ENCODE data around the gene DUS1L.

The DUS1L gene

DNA sequence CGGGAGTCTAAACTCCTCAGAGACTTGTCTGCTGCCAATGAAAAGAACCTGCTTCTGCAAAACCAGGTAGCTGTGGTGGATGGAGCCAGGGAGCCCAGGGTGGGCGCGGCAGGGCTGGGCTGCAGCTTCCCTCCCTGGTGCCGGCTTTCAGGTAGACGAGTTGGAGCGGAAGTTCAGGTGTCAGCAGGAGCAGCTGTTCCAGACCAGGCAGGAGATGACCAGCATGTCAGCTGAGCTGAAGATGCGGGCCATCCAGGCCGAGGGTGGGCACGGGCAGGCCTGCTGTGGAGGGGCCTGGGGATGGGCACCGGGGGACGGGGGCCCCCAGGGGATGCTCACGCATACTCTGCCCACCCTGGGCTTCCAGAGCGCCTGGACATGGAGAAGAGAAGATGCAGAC, 37.4 kb downstream of the DUS1L start:
- H3K4me3 ChIP-seq (ENCODE audit: low read depth, low read length): no peak overlapping the region
- no peak for DNase-seq (ENCODE audit: low read depth)
- TF ChIP-seq, protein P1, sequence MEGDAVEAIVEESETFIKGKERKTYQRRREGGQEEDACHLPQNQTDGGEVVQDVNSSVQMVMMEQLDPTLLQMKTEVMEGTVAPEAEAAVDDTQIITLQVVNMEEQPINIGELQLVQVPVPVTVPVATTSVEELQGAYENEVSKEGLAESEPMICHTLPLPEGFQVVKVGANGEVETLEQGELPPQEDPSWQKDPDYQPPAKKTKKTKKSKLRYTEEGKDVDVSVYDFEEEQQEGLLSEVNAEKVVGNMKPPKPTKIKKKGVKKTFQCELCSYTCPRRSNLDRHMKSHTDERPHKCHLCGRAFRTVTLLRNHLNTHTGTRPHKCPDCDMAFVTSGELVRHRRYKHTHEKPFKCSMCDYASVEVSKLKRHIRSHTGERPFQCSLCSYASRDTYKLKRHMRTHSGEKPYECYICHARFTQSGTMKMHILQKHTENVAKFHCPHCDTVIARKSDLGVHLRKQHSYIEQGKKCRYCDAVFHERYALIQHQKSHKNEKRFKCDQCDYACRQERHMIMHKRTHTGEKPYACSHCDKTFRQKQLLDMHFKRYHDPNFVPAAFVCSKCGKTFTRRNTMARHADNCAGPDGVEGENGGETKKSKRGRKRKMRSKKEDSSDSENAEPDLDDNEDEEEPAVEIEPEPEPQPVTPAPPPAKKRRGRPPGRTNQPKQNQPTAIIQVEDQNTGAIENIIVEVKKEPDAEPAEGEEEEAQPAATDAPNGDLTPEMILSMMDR (IDR thresholded peaks at IDR 0.05; ENCODE audit: insufficient read depth, low read depth, low read length, missing control alignments): no peak

DNA sequence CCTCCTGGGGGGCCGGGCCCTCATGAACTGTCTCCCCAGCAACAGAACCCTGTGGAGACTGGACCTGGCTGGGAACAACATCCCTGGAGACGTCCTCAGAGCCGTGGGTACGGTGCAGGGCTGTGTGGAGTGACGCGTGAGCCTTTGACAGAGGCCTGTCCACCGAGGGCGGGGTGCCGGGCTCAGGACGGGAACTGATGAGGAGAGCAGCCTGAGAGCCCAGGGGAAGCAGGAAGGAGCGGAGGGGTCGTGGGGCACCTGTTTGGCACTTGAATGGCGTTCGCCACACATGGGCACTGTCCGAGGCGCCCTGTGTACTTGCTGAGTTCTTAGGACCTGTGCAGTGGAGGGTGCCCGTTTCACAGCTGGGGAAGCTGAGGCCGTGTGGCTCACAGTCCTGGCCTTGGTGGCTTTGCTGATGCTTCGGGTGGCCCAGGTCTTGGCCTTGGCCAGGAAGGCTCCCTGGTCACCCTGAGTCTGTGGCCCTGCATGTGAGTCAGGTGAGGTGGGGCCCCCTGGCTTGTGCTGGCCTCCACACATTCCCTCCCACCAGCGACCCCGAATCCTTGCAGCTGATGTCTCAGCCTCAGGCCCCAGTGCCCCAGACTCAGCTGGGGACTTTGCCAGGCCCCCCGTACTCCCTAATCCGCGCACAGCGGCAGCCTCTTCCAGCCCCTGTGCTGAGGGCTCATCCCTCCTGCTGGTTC, 40.0 kb downstream of the DUS1L start:
- TF ChIP-seq, protein P1 (IDR thresholded peaks at IDR 0.05; ENCODE audit: insufficient read depth, low read depth, low read length, missing control alignments): no peak
- H3K4me3 ChIP-seq (ENCODE audit: low read depth, low read length): no peak overlapping the region
- no peak for DNase-seq (ENCODE audit: low read depth)

DNA sequence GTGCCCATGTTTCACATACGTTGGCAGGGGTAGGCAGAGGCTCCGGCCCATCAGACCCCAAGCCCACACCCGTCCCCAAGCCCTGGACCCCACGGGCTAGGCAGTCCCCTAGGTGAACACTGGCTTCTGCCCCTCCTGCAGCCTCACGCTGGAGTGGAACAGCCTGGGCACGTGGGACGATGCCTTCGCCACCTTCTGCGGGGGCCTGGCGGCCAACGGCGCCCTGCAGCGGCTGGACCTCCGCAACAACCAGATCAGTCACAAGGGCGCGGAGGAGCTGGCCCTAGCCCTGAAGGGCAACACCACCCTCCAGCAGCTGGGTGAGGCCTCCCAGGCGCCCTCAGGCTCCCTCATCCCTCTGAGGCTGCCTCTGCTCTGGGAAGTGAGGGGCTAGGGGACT, 40.7 kb downstream of the DUS1L start:
- TF ChIP-seq, protein P1 (IDR thresholded peaks at IDR 0.05; ENCODE audit: insufficient read depth, low read depth, low read length, missing control alignments): no peak
- DNase-seq (ENCODE audit: low read depth): no peak
- H3K4me3 ChIP-seq (ENCODE audit: low read depth, low read length): no peak overlapping the region

DNA sequence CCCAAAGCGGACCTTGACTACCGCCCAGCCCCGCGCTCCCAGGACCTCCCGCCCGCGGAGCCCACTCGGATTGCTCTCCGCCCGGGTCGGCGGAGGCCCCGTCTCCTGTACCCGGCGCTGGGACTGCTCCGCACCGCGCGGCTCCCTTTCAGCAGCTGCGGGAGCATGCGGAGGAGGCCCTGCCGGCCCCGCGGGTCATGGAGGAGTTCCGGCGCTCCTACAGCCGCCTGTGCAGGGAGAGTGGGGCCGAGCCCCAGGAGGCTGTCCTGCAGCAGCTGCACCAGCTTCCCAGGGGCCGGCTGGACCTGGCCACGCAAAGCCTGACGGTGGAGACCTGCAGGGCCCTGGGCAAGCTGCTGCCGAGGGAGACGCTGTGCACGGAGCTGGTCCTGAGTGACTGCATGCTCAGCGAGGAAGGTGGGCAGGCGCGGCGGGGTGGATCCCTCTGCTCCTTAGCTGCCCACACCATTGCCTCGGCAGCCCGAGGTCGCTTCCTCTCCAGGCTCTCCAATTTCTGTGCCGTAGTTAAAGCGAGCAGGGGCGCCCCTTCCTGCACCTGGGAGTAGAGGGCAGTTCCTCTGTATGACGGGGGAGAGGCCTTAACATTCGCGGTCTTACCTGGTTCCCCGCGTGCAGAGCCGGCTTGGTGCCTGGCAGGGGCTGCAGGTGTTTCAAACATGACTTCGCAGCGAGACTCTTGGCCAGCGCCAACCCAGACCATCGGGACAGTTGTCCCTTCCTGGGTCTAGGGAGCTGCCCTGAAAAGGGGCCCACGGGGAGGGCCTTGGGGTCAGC, 42.0 kb downstream of the DUS1L start:
- TF ChIP-seq, protein P1 (IDR thresholded peaks at IDR 0.05; ENCODE audit: insufficient read depth, low read depth, low read length, missing control alignments): no peak
- DNase-seq (ENCODE audit: low read depth): peak; percentile 41
- H3K4me3 ChIP-seq (ENCODE audit: low read depth, low read length): peak overlapping the region; percentile 59

DNA sequence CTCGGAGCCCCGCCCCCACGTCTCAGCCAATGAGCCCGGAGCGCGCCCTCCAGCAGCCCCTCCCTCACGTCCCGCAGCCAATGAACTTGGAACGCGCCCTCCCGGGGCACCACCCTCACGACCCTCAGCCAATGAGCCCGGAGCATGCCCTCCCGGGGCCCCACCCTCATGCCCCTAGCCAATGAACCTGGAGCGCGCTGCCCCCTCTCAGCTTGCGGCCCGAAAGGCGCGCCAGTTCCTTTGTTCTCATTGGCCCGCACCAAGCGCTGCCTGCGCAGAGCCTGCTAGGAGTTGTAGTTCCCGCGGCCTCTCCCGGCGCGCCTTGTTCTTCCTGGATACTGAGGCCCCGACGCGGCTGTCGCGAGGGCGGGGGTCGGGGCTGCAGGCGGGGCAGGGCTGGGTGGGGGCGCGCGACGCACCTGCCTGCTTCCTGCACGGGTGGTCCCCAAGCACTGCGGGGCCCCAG, 42.6 kb downstream of the DUS1L start, which contains the start of gene LRRC45:
Gene LRRC45, plus strand, starts transcription at position 325 of the 466 bp plus-strand sequence. CDS start 339 bp downstream, outside the sequence.
- peak; percentile 100 for DNase-seq (ENCODE audit: low read depth)
- TF ChIP-seq, protein P1 (IDR thresholded peaks at IDR 0.05; ENCODE audit: insufficient read depth, low read depth, low read length, missing control alignments): no peak
- H3K4me3 ChIP-seq (ENCODE audit: low read depth, low read length): peak within 1 kb of the TSS; percentile 62

DNA sequence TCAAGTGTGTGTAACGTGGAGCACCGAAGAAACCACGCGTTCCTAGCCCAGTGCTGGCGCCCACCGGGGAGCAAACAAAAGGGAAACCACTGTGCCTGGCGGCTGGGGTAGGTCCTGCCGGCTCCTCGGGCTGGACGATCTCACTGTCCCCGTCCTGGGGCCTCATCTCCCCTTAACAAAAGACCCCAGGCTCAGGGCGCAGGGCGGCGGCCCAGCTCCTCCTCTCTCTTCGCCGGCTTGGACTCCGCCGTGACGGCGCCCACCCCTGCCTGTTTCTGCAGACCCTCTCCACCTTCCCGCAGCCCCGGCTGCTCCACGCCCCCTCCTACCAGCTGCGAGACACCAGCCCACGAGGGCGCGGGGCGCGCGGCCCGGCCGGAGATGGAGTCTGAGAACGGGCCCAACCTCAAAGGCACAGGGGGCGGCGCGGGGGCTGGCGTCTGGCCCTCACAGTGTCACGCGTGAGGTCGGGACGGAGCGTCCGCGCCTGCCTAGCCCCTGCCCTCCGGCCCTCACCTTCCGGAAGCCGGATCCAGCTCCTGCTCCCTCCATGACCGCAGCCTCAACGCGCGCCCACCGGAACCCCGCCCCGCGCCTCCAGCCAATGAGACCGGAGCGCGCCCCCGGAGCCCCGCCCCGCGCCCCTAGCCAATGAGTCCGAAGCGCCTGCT, 43.2 kb downstream of the DUS1L start, which contains the start of gene CENPX:
Gene CENPX, minus strand, starts transcription at position 569 of the 671 bp plus-strand sequence. Its CDS starts 17 bp downstream, at position 552.
- TF ChIP-seq, protein P1 (IDR thresholded peaks at IDR 0.05; ENCODE audit: insufficient read depth, low read depth, low read length, missing control alignments): no peak
- H3K4me3 ChIP-seq (ENCODE audit: low read depth, low read length): peak within 1 kb of the TSS; percentile 62
- DNase-seq (ENCODE audit: low read depth): no peak

Data from GM12865 (cell line).